Adrenal gland (tissue), 12 donors: ENCODE results near the gene SLC39A12. TPM values are rescaled to one million over a fixed set of nuclear protein-coding genes. Genes with fewer than 3 reads are reported as not detected.

Experiments used
- DNase-seq, 7 donors: peaks; one replicate each; pipeline ENCODE4 v3.0.0-alpha.2; 2019 to 2020
- H3K27ac ChIP-seq, 5 donors: fragments of 200-600 bp; sonication (generic) in 4 of 5; 1 replicate in 3 of 5; 2 replicates in 2 of 5; pipeline versions ENCODE4 v1.5.1 to v1.8.0; 2016 to 2020; ENCODE audit warnings: mild to moderate bottlenecking in 1 of 5
- H3K27me3 ChIP-seq: fragments of 200-600 bp; 2 replicates; pipeline ENCODE4 v1.8.0; 2021
- H3K36me3 ChIP-seq, 2 donors: fragments of 200-600 bp; replicated peaks in 1 of 2; 1 replicate in 1 of 2; 2 replicates in 1 of 2; pipeline versions ENCODE4 v1.5.1 to v1.8.0; 2018 to 2022
- H3K4me1 ChIP-seq, 2 donors: fragments of 200-600 bp; replicated peaks in 1 of 2; 1 replicate in 1 of 2; 2 replicates in 1 of 2; pipeline versions ENCODE4 v1.5.1 to v1.8.0; 2018 to 2021
- H3K4me3 ChIP-seq, 4 donors: fragments of 200-600 bp; sonication (generic) in 3 of 4; one replicate each; pipeline ENCODE4 v1.5.1; 2016 to 2018
- H3K9me3 ChIP-seq, 3 donors: fragments of 200-600 bp; sonication (generic) in 1 of 3; replicated peaks in 1 of 3; 1 replicate in 2 of 3; 2 replicates in 1 of 3; pipeline versions ENCODE4 v1.5.1 to v1.8.0; 2016 to 2021
- POLR2A ChIP-seq, 2 donors: fragments of 450-650 bp; IDR thresholded peaks; one replicate each; pipeline ENCODE4 v1.6.1; 2017; ENCODE audit warnings: antibody characterized with exemption in 2 of 2, mild to moderate bottlenecking in 2 of 2, moderate library complexity in 1 of 2
- WGBS, 4 donors: extraction: QIAGEN DNeasy Blood & Tissue Kit in 2 of 4; methylation state at CpG; one replicate each; pipeline versions ENCODE4 v1.1.5 to v1.1.7; 2013 to 2017; 5-methylcytosine and 5-hydroxymethylcytosine counted together
- intact Hi-C, 2 donors: fragments of 100-400 bp; cut with DNase I; formaldehyde crosslinking; loops; one replicate each; pipeline versions ENCODE4 v1.14.1 to v1.15.0; 2022 to 2023
- polyA plus RNA-seq, 3 donors: library from polyadenylated mRNA; stranded (reverse); fragments of 200-250 nt in 2 of 3; fragments of 350-450 nt in 1 of 3; fragmentation: Illumina TruSeq in 1 of 3; extraction: RNeasy Lipid Tissue Mini Kit (QIAGEN cat#74804) in 1 of 3; gene quantifications; one replicate each; pipeline ENCODE4 v1.2.3, GENCODE V29; 2013 to 2014
- total RNA-seq, 9 donors: library from RNA; depleted of rRNA in 4 of 9; stranded (reverse); fragments of >200 nt in 4 of 9; fragments of 120-200 nt in 1 of 9; fragmentation: NEBNext Ultra II Directional in 1 of 9; extraction: Animal tissue kit (Norgen Biotek cat#: 25700) in 1 of 9; gene quantifications; one replicate each; pipeline versions ENCODE4 v1.1.0 to v1.2.4, GENCODE V29; 2013 to 2023
- TF ChIP-seq, protein P1 (sequence below), 6 experiments: fragments of 450-650 bp in 4 of 6; fragments of 200-600 bp in 2 of 6; sonication (generic) in 1 of 6; IDR thresholded peaks; 1 replicate in 5 of 6; 2 replicates in 1 of 6; pipeline versions ENCODE4 v1.5.1 to v1.8.0; 2016 to 2021; ENCODE audit warnings: antibody characterized with exemption in 6 of 6, mild to moderate bottlenecking in 2 of 6, moderate library complexity in 1 of 6
- donor health status: healthy with polysubstance abuse.
- donor health status: Bipolar disorder and iron deficiency.
- donor health status: DM: yes; HTN: yes; CAD: no.
- donor health status: DM: no; HTN: no; CAD: no.
- donor health status: DM: no; HTN: no; CAD: no.
- donor health status: DM: yes; HTN: yes; CAD: no.

Gene SLC39A12
- total and polyA plus RNA-seq, 12 donors: 0.14 to 0.34 (median 0.23) TPM; not detected in 6

DNA sequence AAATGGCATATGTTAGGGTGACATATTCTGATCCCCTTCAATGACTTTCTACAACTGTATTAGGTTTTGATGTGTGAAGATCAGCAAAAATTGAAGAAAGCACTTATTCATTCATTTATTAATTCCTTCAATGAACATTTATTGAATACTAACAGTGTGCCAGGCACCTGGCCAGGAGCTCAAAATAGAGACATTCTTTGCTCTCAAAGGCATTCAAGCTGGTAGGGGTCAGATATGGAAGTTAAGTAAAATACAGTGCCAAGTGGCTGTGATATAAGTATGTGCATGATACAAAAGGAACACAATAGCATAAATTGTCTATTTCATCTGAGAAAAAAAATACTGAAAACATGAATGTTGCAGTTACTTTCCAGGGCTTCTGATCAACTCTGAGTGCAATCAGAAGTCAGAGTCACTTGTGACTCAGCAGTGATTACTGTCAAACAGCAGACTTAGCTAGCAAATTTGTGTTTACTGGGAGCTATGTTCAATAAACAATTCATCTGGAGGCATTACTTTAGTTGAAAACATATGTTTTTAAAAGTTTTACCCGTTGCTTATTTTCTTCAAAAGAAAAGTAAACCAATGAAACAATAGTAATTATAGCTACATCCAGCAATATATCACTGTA, 128.1 kb downstream of the SLC39A12 start:
- intact Hi-C loops: no loop called here

DNA sequence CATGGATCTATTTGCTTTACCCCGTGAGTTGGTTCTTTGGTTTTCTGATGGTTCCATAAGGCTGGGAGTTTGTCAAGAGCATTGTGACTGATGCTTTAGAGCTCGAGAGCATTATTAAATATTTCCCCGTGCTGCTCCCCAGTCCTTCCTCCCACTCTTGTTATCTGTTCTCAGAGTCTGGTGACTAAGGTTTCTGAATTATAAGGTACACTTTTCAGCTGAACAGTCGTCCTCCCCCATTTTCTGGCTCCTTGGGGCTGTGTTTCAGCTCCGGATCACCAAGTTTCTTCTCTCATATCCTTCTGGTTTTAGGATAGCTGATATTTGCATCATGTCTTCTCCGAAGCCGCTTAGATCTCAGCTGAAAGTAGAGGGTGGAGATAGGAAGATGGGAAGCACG, 130.7 kb downstream of the SLC39A12 start:
- Histone ChIP-seq H3K27me3 (no peaks in the 10 kb centered on the region), H3K4me1 (no peaks in the 10 kb centered on the region), H3K36me3 (no peaks in the 10 kb centered on the region), H3K9me3 (no peaks in the 10 kb centered on the region), H3K27ac (no peak overlapping the region), H3K4me3 (no peak overlapping the region)
- whole genome bisulfite sequencing, 4 donors: 76 to 80% (median 77%) methylated on average over 8 of the region's 8 CpGs
- no peak for DNase-seq
- TF ChIP-seq, protein P1, sequence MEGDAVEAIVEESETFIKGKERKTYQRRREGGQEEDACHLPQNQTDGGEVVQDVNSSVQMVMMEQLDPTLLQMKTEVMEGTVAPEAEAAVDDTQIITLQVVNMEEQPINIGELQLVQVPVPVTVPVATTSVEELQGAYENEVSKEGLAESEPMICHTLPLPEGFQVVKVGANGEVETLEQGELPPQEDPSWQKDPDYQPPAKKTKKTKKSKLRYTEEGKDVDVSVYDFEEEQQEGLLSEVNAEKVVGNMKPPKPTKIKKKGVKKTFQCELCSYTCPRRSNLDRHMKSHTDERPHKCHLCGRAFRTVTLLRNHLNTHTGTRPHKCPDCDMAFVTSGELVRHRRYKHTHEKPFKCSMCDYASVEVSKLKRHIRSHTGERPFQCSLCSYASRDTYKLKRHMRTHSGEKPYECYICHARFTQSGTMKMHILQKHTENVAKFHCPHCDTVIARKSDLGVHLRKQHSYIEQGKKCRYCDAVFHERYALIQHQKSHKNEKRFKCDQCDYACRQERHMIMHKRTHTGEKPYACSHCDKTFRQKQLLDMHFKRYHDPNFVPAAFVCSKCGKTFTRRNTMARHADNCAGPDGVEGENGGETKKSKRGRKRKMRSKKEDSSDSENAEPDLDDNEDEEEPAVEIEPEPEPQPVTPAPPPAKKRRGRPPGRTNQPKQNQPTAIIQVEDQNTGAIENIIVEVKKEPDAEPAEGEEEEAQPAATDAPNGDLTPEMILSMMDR (IDR thresholded peaks at IDR 0.05): no peak
- no peak for TF ChIP-seq POLR2A (IDR thresholded peaks at IDR 0.05)
- intact Hi-C loops: no loop called here

More for the DNA sequence above, 128.1 kb downstream of the SLC39A12 start:
- Histone ChIP-seq H3K27me3 (no peaks in the 10 kb centered on the region), H3K4me1 (no peaks in the 10 kb centered on the region), H3K36me3 (no peaks in the 10 kb centered on the region), H3K27ac (no peak overlapping the region), H3K9me3 (no peaks in the 10 kb centered on the region), H3K4me3 (no peak overlapping the region)
- 75 to 82% (median 78%) methylated on average over 1 of the region's 1 CpG for WGBS, 4 donors
- no peak for TF ChIP-seq POLR2A (IDR thresholded peaks at IDR 0.05)
- TF ChIP-seq, protein P1 (IDR thresholded peaks at IDR 0.05): no peak
- DNase-seq: no peak

DNA sequence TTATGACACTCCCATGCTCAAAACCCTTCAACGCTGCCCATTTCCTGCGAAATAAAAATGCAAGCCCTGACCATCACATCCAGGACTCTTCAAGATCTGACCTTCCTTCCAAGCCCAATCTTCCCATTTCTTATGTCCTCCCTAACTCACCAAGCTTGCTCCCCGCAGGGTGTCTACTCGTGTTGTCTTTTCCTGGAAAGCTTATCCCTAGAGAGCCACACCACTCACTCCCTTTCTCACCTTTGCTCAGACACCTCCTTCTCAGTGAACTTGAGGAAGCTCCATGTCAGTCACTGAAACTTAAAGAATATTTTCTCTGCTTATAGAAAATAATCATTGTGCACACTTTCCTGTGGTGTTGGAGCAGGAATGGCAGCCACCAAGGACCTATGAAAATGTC, 134.1 kb downstream of the SLC39A12 start:
- DNase-seq: no peak
- TF ChIP-seq, protein P1 (IDR thresholded peaks at IDR 0.05): no peak
- TF ChIP-seq POLR2A (IDR thresholded peaks at IDR 0.05): no peak
- no peaks in the 10 kb centered on the region for H3K27me3 ChIP-seq
- WGBS, 4 donors: 85 to 94% (median 92%) methylated on average over 4 of the region's 4 CpGs
- intact Hi-C loops: no loop called here
- no peak overlapping the region for H3K4me3 ChIP-seq
- peaks cover 0 to 4% of the 10 kb centered on the region in 2 donors for H3K4me1 ChIP-seq
- no peak overlapping the region for H3K27ac ChIP-seq
- H3K9me3 ChIP-seq: no peaks in the 10 kb centered on the region
- no peaks in the 10 kb centered on the region for H3K36me3 ChIP-seq

DNA sequence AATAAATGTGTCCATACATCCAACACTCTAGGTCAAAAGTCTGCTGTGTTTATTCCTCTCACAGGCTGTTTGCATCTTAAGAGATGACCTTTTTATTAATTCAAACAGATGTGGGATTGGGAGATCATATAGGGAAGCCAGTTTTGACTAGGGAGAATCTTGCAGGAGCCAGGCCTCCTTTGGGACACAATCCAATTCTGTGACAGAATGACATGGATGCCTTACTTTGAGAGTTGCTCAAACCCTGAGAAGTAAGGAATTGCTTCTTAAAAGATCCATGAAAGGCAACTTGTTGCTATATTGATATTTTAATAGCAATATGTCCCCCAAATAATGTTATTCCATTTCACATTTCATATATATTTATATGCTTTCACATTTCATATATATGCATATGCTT, 135.0 kb downstream of the SLC39A12 start:
- Histone ChIP-seq H3K36me3 (no peaks in the 10 kb centered on the region), H3K27ac (no peak overlapping the region), H3K9me3 (no peaks in the 10 kb centered on the region), H3K27me3 (no peaks in the 10 kb centered on the region), H3K4me3 (no peak overlapping the region), H3K4me1 (peaks cover 0 to 4% of the 10 kb centered on the region in 2 donors)
- DNase-seq: no peak
- intact Hi-C loops: no loop called here
- TF ChIP-seq, protein P1 (IDR thresholded peaks at IDR 0.05): no peak
- TF ChIP-seq POLR2A (IDR thresholded peaks at IDR 0.05): no peak
